NCI-H2107 (cell line): ENCODE data around the gene ARID1B.

ENCODE experiments used
- DNase-seq: peaks from one replicate; lab custom pipeline; 2025; lab: John Stamatoyannopoulos, UW

Gene ARID1B

GRCh38 chr6:157213907-157214565 is 436.9 kb downstream of the ARID1B start:
- no peak for DNase-seq

GRCh38 chr6:157215717-157216116 is 438.5 kb downstream of the ARID1B start:
- DNase-seq, result no peak

GRCh38 chr6:157216570-157216969 is 439.4 kb downstream of the ARID1B start:
- DNase-seq, result no peak

- DNase-seq, result no peak
Observed at GRCh38 chr6:157217198-157217893, 440.2 kb downstream of the ARID1B start.

GRCh38 chr6:157217894-157218370 is 440.8 kb downstream of the ARID1B start:
- no peak for DNase-seq

- DNase-seq, result no peak
Observed at GRCh38 chr6:157218371-157219198, 441.4 kb downstream of the ARID1B start.

GRCh38 chr6:157219201-157220200 is 442.3 kb downstream of the ARID1B start:
- no peak for DNase-seq

GRCh38 chr6:157220485-157220884 is 443.3 kb downstream of the ARID1B start:
- DNase-seq, result no peak

GRCh38 chr6:157221049-157221816 is 444.1 kb downstream of the ARID1B start:
- DNase-seq, result no peak

GRCh38 chr6:157221817-157222175 is 444.6 kb downstream of the ARID1B start:
- DNase-seq, result no peak

- no peak for DNase-seq
Observed at GRCh38 chr6:157222201-157222981, 445.2 kb downstream of the ARID1B start.

GRCh38 chr6:157223021-157223430 is 445.8 kb downstream of the ARID1B start:
- no peak for DNase-seq

- no peak for DNase-seq
Observed at GRCh38 chr6:157223511-157223910, 446.3 kb downstream of the ARID1B start.

- no peak for DNase-seq
Observed at GRCh38 chr6:157224178-157224950, 447.2 kb downstream of the ARID1B start.

GRCh38 chr6:157224951-157225574 is 447.9 kb downstream of the ARID1B start:
- DNase-seq, result no peak

- DNase-seq, result no peak
Observed at GRCh38 chr6:157225575-157225995, 448.4 kb downstream of the ARID1B start.

- DNase-seq, result no peak
Observed at GRCh38 chr6:157226026-157226625, 448.9 kb downstream of the ARID1B start.

GRCh38 chr6:157226761-157227160 is 449.6 kb downstream of the ARID1B start:
- no peak for DNase-seq
